Globus pallidus (tissue), 1 donor: ENCODE results near the gene NLRX1.
A peak's percentile ranks its signal among the peaks of the same experiment; 100 is the strongest.
"Not testable (repeated sequence)": the region's sequence is repeated elsewhere in the genome, so short reads cannot be mapped to it uniquely, and the experiment has no call there.

Experiments used
- DNase-seq: peaks from one replicate; pipeline ENCODE4 v3.0.0-alpha.2; 2015; ENCODE audit warnings: low spot score

The NLRX1 gene

GRCh38 chr11:119207415-119207960 is 39.0 kb downstream of the NLRX1 start:
- DNase-seq, result no peak

GRCh38 chr11:119209186-119209585 is 40.7 kb downstream of the NLRX1 start:
- no peak for DNase-seq

DNA sequence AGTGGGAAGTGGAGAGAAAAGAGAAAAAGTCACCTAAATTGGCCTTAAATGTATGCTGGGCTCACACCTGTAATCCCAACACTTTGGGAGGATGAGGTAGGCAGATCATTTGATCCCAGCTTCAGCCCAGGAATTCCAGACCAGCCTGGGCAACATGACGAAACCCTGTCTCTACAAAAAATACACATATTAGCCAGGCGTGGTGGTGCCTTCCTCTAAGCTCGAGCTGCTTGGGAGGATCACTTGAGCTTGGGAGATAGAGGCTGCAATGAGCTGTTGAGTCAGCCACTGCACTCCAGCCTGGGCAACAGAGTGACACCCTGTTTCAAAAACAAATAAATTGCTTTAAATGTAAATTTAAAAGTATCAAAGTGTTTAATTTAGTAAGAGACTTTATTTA is 41.5 kb downstream of the NLRX1 start:
- no peak for DNase-seq

DNA sequence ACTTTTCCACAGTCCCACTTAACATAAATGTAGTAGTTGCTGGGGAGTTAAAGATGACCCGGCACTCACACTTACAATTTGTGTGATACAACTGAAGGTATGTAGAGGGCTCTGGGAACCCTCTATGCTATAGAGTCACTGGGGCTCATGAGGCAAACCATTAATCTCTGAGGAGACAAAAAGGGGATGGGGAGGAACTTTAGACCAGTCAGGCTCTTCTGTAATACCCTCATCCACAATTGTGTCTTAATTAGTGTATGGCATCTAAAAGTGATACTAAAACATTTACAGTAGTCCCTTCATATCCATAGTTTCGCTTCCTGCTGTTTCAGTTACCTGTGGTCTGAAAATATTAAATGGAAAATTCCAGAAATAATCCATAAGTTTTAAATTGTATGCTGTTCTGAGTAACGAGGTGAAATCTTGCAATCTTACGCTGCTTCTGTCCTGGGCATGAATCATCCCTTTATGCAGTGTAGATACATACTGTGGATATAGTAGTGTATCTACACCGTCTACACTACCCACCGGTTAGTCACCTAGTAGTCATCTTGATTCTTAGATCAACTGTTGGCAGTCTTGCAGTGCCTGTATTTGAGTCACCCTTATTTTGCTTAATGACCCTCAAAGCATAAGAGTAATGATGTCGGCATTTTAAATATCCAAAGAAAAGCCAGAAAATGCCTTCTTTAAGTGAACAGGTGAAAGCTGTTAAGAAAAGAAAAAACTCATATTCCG is 49.8 kb downstream of the NLRX1 start:
- DNase-seq, result no peak

DNA sequence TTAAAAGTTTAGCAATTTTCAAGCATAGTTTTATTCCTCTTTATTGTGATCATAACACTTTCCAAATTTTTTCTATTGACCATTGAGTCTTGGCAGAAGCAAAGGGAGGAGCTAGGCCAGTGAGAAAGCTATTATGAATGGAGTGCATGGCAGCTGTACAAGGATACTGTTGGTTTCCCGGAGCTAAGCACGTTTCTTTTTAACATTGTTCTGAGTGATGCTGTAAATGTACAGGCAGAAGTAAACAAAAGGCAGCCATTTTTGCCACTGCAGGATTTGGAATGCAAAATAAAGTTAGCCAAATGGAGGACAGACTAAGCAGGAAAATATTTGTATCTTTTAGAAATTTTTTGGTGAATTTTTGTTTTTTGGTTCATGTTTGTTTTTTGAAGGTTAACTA is 53.8 kb downstream of the NLRX1 start:
- DNase-seq, result peak; percentile 60

GRCh38 chr11:119222891-119223290 is 54.4 kb downstream of the NLRX1 start:
- DNase-seq, result no peak

GRCh38 chr11:119223856-119224255 is 55.3 kb downstream of the NLRX1 start:
- DNase-seq, result no peak

GRCh38 chr11:119228535-119229287 is 60.2 kb downstream of the NLRX1 start:
- DNase-seq, result not testable (repeated sequence)

- no peak for DNase-seq
Observed at GRCh38 chr11:119229288-119229672, 60.8 kb downstream of the NLRX1 start.

- DNase-seq, result no peak
Observed at GRCh38 chr11:119229741-119230140, 61.2 kb downstream of the NLRX1 start.
